Ishikawa (cell line): ENCODE results near the gene TTLL12.

ENCODE experiments used
- CREB1 ChIP-seq: IDR thresholded peaks from 2 replicates; pipeline ENCODE4 v1.6.1; 2012; ENCODE audit warnings: low read depth
- EP300 ChIP-seq: IDR thresholded peaks from 2 replicates; pipeline ENCODE4 v1.6.1; 2012; ENCODE audit warnings: borderline replicate concordance
- RAD21 ChIP-seq: IDR thresholded peaks from 2 replicates; pipeline ENCODE4 v1.6.1; 2012; ENCODE audit warnings: low read depth
- TAF1 ChIP-seq: IDR thresholded peaks from 2 replicates; pipeline ENCODE4 v1.6.1; 2012; ENCODE audit warnings: low read depth, mild to moderate bottlenecking
- TF ChIP-seq, protein P1 (sequence below): IDR thresholded peaks from 2 replicates; pipeline ENCODE4 v1.6.1; 2012
- TF ChIP-seq, protein P2 (sequence below): IDR thresholded peaks from 2 replicates; pipeline ENCODE4 v1.6.1; 2012; ENCODE audit warnings: low read depth, mild to moderate bottlenecking

DNA sequence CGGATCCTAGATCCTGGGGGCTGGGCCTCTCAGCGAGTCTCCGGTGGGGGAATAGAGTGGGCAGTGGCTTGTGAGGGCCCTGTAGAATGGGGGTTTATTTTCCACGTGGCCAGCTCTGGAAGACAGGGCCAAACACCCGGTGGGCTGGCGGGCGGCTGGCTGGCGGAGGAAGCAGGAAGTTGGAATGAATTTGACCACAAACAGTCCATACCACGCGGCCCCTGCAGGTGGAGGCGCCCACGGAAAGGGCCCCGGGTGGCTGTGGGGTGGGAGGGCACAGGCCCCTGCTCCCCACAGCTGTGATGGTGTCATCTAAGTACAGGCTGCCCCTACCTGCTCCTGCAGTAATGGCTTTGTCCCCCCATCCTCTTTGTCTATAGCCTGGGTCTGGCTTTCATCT is 58.8 kb downstream of the TTLL12 start:
- TF ChIP-seq CREB1: no peak
- TF ChIP-seq, protein P1, sequence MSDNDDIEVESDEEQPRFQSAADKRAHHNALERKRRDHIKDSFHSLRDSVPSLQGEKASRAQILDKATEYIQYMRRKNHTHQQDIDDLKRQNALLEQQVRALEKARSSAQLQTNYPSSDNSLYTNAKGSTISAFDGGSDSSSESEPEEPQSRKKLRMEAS: no peak
- TF ChIP-seq, protein P2, sequence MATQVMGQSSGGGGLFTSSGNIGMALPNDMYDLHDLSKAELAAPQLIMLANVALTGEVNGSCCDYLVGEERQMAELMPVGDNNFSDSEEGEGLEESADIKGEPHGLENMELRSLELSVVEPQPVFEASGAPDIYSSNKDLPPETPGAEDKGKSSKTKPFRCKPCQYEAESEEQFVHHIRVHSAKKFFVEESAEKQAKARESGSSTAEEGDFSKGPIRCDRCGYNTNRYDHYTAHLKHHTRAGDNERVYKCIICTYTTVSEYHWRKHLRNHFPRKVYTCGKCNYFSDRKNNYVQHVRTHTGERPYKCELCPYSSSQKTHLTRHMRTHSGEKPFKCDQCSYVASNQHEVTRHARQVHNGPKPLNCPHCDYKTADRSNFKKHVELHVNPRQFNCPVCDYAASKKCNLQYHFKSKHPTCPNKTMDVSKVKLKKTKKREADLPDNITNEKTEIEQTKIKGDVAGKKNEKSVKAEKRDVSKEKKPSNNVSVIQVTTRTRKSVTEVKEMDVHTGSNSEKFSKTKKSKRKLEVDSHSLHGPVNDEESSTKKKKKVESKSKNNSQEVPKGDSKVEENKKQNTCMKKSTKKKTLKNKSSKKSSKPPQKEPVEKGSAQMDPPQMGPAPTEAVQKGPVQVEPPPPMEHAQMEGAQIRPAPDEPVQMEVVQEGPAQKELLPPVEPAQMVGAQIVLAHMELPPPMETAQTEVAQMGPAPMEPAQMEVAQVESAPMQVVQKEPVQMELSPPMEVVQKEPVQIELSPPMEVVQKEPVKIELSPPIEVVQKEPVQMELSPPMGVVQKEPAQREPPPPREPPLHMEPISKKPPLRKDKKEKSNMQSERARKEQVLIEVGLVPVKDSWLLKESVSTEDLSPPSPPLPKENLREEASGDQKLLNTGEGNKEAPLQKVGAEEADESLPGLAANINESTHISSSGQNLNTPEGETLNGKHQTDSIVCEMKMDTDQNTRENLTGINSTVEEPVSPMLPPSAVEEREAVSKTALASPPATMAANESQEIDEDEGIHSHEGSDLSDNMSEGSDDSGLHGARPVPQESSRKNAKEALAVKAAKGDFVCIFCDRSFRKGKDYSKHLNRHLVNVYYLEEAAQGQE: no peak
- no peak for TF ChIP-seq RAD21
- TF ChIP-seq EP300: no peak
- no peak for TF ChIP-seq TAF1
